Measurements from ENCODE around the gene PRDM16. TPM values are rescaled to one million over a fixed set of nuclear protein-coding genes. Genes with fewer than 3 reads are reported as not detected.
A peak's percentile ranks its signal among the peaks of the same experiment; 100 is the strongest.

Gene PRDM16
- total and polyA plus RNA-seq, 2 of the 8 experiments (the other 6 are each of a cell fraction or from before 2014, with no cell fraction given) = 0.39 to 0.43 TPM

GRCh38 chr1:3153197-3153596, 84.2 kb downstream of the PRDM16 start:
- H3K18ac ChIP-seq (ENCODE audit: extremely low read depth, low read length) = no peak overlapping the region
- H2BK20ac ChIP-seq (ENCODE audit: low read length) = no peak overlapping the region
- CTCF ChIA-PET (ENCODE audit: partially characterized antibody) = interaction anchor here (0.9 to 2.3 kb wide), 6 partner anchors 10 to 271 kb away, joined by 3 to 5 read pairs (median 3); no protein-coding TSS in a partner anchor
- H3K9ac ChIP-seq (replicated peaks in 1 of 4; ENCODE audit: extremely low read depth in 1 of 4, low read depth in 3 of 4, low read length in 3 of 4) = no peak overlapping the region
- DNase-seq (ENCODE audit: low read depth in 1 of 2, low spot score in 2 of 2) (no peak), FAIRE-seq (no peak)
- no peak overlapping the region for H2BK120ac ChIP-seq (replicated peaks; ENCODE audit: low read depth, low read length)
- H2BK12ac ChIP-seq (ENCODE audit: low read depth, low read length) = no peak overlapping the region
- H3K4me3 ChIP-seq (ENCODE audit: extremely low read depth in 1 of 4, insufficient read depth in 2 of 4, low read depth in 3 of 4, low read length in 4 of 4) = no peak overlapping the region
- no peaks in the 10 kb centered on the region for H3K79me1 ChIP-seq (ENCODE audit: low read depth, low read length)
- H4K8ac ChIP-seq (ENCODE audit: extremely low read depth, insufficient read depth, low read length) = peak overlapping the region; percentile 42; the same call in 1 of the 2 replicates
- POLR2A ChIA-PET (ENCODE audit: partially characterized antibody) = no interaction called here
- H2BK15ac ChIP-seq (ENCODE audit: low read length) = no peak overlapping the region
- no peak overlapping the region for H3K14ac ChIP-seq (ENCODE audit: insufficient read length)
- no peaks in the 10 kb centered on the region for H4K20me1 ChIP-seq (replicated peaks in 1 of 2; ENCODE audit: control insufficient read depth in 1 of 2, insufficient read depth in 2 of 2, low read length in 2 of 2)
- no peaks in the 10 kb centered on the region for H3K4me1 ChIP-seq (replicated peaks in 1 of 4; ENCODE audit: control insufficient read depth in 3 of 4, insufficient read depth in 4 of 4, low read length in 3 of 4)
- no peak for TF ChIP-seq SIN3A (conservative IDR thresholded peaks at IDR 0.05 in 1 of 2, IDR thresholded peaks at IDR 0.05 in 1 of 2; ENCODE audit: low read depth in 1 of 2, low read length in 2 of 2)
- TF ChIP-seq TAF1 (IDR thresholded peaks at IDR 0.05; ENCODE audit: low read depth, low read length) = no peak
- TF ChIP-seq JUN (IDR thresholded peaks at IDR 0.05; ENCODE audit: low read depth, low read length) = no peak
- no peak for TF ChIP-seq PHF8 (conservative IDR thresholded peaks at IDR 0.05; ENCODE audit: low read depth, low read length)
- no peak for TF ChIP-seq RNF2 (IDR thresholded peaks at IDR 0.05; ENCODE audit: borderline replicate concordance, low read depth, low read length, missing control alignments, poor library complexity, severe bottlenecking)
- no peaks in the 10 kb centered on the region for H3K36me3 ChIP-seq (ENCODE audit: control insufficient read depth in 2 of 4, insufficient read depth in 4 of 4, low read length in 3 of 4)
- no peaks in the 10 kb centered on the region for H3K27me3 ChIP-seq (replicated peaks in 1 of 4; ENCODE audit: control insufficient read depth in 3 of 4, extremely low read depth in 1 of 4, insufficient read depth in 3 of 4, low read length in 3 of 4)
- no peak overlapping the region for H3K4ac ChIP-seq (replicated peaks; ENCODE audit: insufficient read length, low read depth, low read length)
- no peak overlapping the region for H2BK5ac ChIP-seq (ENCODE audit: low read depth, low read length)
- 90% methylated on average over 13 of the region's 13 CpGs; no CpG with 5 or more reads in 1 of the 2 experiments for WGBS, 2 experiments (ENCODE audit: extremely low coverage in 1 of 2, insufficient coverage in 1 of 2, insufficient read length in 1 of 2, insufficient replicate concordance in 2 of 2, low coverage in 1 of 2, low lambda C conversion rate in 2 of 2, missing lambda C conversion rate in 1 of 2)
- no peak overlapping the region for H4K91ac ChIP-seq (replicated peaks; ENCODE audit: insufficient read length, low read length)
- no peak overlapping the region for H2AFZ ChIP-seq (ENCODE audit: low read length)
- no peak overlapping the region for H2AK5ac ChIP-seq (ENCODE audit: low read depth, low read length)
- H3K56ac ChIP-seq (replicated peaks; ENCODE audit: insufficient read length, low read depth, low read length) = no peak overlapping the region
- no peaks in the 10 kb centered on the region for H3K9me3 ChIP-seq (ENCODE audit: insufficient read depth in 2 of 2, low read depth in 1 of 2, low read length in 1 of 2)
- no peak overlapping the region for H3K4me2 ChIP-seq (ENCODE audit: insufficient read depth in 1 of 2, low read depth in 2 of 2, low read length in 2 of 2)
- no peak overlapping the region for H3K23ac ChIP-seq (ENCODE audit: insufficient read length)
- no peaks in the 10 kb centered on the region; the same call in 1 of the 2 replicates for H3K23me2 ChIP-seq (ENCODE audit: low read depth, low read length)
- H4K5ac ChIP-seq (ENCODE audit: insufficient read length, low read depth, low read length) = no peak overlapping the region
- H3K27ac ChIP-seq (ENCODE audit: low read depth, low read length) = no peak overlapping the region
- H3K79me2 ChIP-seq (ENCODE audit: control insufficient read depth in 1 of 2, insufficient read depth in 2 of 2, low read length in 2 of 2) = no peaks in the 10 kb centered on the region

Data from H1 (cell line).